HG03575 (cell line): ENCODE measurements around the gene UST.
"Not testable (repeated sequence)": the region's sequence is repeated elsewhere in the genome, so short reads cannot be mapped to it uniquely, and the experiment has no call there.

Source experiments
- ATAC-seq: cut with Tn5 transposase; IDR thresholded peaks from one replicate; pipeline ENCODE4 v1.9.1; 2021; ENCODE audit not compliant: unreplicated experiment, insufficient number of reproducible peaks, low FRiP score; ENCODE audit errors: extremely low read depth

Gene UST

GRCh38 chr6:149031859-149032598 lies 285.2 kb downstream of the UST start:
- peak; percentile 2 for ATAC-seq

- ATAC-seq = peak; percentile 77
These were observed 286.0 kb downstream of the UST start for GRCh38 chr6:149032599-149033405.

GRCh38 chr6:149033454-149033853 lies 286.6 kb downstream of the UST start:
- peak; percentile 19 for ATAC-seq

DNA sequence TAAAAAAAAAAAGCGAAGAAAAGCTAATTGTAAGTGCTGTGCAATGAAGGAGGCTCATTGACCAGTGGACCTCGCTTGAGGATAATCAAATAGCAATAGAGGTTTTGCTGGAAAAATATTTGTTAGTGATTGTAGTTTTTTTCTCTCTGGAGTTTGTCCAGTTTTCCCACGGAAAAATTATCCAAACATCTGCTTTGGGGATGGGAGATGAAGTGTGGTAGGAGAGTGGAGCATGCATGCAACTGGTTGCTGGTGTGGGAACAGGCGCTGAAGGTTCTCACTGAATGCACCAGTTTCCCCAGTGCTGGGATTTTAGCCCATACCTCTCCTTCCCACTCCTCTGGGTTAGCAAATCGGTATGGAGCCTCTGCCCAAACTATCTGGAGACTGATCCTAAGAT lies 288.9 kb downstream of the UST start:
- ATAC-seq = no peak

- ATAC-seq = no peak
These were observed 290.3 kb downstream of the UST start for GRCh38 chr6:149037051-149037671.

GRCh38 chr6:149039025-149039424 lies 292.2 kb downstream of the UST start:
- not testable (repeated sequence) for ATAC-seq

DNA sequence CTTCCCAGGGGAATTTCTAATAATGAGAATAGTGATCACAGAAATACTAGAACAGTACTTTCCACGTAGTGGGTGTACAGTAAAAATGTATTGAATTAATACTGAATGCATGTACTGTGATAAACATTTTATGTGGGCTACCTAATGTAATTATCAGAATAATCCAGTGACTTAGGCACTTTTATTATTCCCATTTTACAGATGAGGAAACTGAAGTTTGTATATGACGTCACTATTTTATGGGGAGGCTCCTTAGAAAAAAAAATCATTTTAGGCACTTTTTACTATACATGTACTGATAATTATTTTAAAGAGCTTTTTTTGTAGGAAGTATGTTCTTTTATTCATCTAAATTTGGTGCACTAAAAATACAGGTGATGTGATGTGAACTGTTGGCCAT lies 295.1 kb downstream of the UST start:
- no peak for ATAC-seq

GRCh38 chr6:149043476-149044130 lies 296.8 kb downstream of the UST start:
- no peak for ATAC-seq

DNA sequence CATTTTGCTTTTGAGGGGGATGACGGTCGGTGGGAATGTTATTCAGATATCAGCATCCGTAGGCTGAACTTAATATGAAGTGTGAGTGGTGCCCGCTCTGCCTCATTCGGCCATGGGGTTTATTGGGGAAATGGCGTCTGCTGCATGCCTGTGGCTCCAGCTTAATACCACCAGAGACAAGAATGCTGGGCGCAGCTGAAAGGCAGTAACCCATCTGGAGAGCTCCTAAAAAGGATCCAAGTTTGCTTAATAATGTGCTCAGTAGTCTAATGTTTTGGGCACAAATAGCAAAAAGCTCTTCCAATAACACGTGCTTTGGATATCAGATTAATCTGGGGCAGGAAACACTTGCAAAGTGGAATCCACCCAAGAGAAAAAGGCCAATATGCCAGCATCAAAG lies 297.7 kb downstream of the UST start:
- ATAC-seq = no peak

DNA sequence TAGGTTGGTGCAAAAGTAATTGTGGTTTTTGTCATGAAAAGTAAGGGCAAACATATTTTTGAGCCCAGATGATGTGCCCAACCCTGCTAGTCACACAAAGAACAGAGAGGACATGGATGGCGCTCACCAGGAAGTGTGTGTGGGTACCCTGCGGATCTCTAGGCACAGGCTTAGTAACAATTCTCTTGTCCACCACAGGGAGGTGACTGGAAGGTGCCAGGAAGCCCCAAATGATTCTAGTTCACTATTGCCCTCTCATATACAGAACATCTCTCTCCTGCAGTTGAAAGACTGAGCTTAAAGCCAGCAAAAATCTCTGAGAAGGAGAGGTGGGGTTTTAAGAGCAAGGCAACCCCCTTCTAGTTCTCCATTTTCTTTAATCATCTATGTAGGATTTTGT lies 298.6 kb downstream of the UST start:
- no peak for ATAC-seq

DNA sequence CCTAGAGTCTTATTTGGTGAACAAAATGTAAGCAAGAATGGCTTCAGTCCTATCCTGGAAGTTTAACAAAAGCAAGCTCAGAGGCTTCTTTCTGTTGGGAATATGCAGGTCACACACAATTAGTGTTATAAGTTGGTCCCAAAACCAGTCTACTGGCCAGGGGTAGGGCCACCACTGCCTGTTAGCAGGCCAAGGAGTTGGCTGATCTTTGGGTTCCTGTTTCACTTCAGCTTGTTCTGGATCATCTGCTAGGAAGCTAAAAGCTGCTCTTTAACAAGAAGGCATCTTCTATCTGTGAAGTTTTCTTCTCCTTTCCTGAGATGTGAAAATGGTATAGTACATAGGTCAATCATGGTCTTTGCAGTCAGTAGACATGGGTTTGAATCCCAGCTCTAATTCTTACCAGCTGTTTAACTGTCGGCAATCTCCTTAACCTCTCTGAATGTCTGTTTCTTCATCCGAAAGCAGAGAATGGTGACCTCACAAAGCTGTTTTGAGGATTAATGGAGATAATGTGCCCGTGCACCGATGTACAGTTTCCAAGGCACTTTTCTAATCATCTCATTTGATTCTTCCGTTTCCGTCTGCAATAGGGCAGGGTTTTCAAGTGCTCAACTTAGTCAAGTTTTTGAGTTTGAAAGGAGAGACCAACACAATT lies 299.5 kb downstream of the UST start:
- ATAC-seq = no peak

GRCh38 chr6:149046822-149047246 lies 300.0 kb downstream of the UST start:
- ATAC-seq = no peak

DNA sequence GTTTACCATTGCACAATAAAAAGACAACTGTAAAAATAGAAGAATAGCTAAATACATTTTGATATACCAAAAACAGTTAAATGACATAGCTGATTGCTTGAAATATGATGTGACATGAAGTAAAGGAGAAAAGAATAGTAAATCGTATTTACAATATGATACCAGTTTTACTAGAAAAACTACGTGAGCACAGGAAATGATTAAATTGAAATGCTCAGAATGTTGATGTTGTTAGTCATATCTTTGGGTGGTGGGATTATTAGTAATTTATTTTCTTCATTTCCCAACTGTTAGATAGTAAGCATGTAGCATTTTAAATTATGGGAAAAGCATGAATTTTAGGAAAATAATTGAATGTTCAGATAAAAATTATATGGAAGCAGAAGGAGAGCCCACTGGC lies 302.4 kb downstream of the UST start:
- no peak for ATAC-seq

- no peak for ATAC-seq
These were observed 303.3 kb downstream of the UST start for GRCh38 chr6:149050160-149050559.

DNA sequence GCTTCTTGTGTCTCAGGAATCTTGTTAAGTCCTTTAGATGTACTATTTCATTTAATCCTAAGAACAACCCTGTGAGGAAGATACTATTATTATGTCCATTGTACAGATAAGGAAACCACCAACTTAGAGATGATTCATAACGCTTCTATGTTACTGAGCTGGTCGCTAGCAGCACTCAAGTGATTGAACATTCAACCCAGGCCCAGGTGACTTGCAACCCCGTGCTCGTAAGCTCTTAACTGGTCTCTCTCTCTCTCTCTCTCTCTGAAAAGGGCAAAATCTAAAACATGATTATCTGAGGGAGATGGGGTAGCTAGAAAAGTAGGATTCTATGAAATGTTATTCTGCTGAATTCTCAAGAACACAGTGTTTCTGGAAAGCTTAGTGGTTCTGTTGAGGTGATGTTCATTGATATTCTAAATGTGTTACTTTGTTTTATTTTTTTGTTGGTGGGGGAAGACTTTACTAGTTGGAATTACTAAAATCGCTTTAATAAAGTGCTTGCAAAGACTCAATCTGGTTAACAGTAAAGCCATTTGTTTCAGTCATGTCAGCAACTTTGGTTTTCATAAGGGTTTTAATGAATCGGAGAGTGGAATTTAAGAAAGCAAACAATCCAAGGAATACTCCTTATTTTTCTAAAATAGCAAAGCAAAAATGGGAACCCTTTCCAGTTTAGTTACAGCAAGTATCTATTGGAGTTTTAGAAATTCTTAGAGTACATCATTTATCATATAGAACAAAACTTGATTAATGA lies 305.7 kb downstream of the UST start:
- peak; percentile 58 for ATAC-seq

- no peak for ATAC-seq
These were observed 307.2 kb downstream of the UST start for GRCh38 chr6:149053848-149054558.

- ATAC-seq = no peak
These were observed 307.8 kb downstream of the UST start for GRCh38 chr6:149054559-149055194.
